HepG2 (cell line): ENCODE measurements around the gene OR8D4. TPM values are rescaled to one million over a fixed set of nuclear protein-coding genes. Genes with fewer than 3 reads are reported as not detected.

ENCODE experiments used
- ATAC-seq: fragments of 200-7000 bp; cut with Tn5 transposase; 3 replicates; pipeline ENCODE4 v1.9.1; 2020; ENCODE audit warnings: mild to moderate bottlenecking, moderate library complexity
- BruUV-seq: library from RNA; stranded (reverse); fragments of 400-500 nt; replicated peaks from 2 replicates; lab custom pipeline; 2021; lab: Mats Ljungman, UMichigan
- CTCF ChIA-PET: fragments of 300-600 bp; formaldehyde crosslinking; extraction: SDS; loops from one replicate; lab custom pipeline; 2021; ENCODE audit warnings: low total read pairs, inconsistent platforms, low intra/inter-chr PET ratio; lab: Yijun Ruan, JAX
- POLR2A ChIA-PET: fragments of 350-600 bp; sonication (Branson Sonifier 250); formaldehyde crosslinking; loops from one replicate; lab custom pipeline; 2020; ENCODE audit warnings: antibody characterized with exemption, inconsistent platforms; lab: Yijun Ruan, JAX
- DNase-seq: peaks from one replicate; pipeline ENCODE4 v3.0.0-alpha.2; 2015; ENCODE audit warnings: low spot score
- FAIRE-seq: peaks from 3 replicates; lab custom pipeline; 2011; peaks lifted over from hg19 to GRCh38; lab: Jason Lieb, UNC
- H2AFZ ChIP-seq: one replicate; pipeline ENCODE4 v1.6.1; 2011; ENCODE audit warnings: low read length, inconsistent platforms
- H3K27ac ChIP-seq: fragments of 300-600 bp; 3 replicates; pipeline ENCODE4 v1.8.0; 2011; ENCODE audit warnings: mixed run types, mild to moderate bottlenecking, mixed read lengths, low read length, inconsistent platforms; ENCODE audit not compliant: insufficient read depth; ENCODE audit errors: extremely low read length
- H3K27me3 ChIP-seq, 2 experiments: fragments of 200-600 bp in 1 of 2; 2 replicates in 1 of 2; 3 replicates in 1 of 2; pipeline versions ENCODE4 v1.6.0 to v1.8.0; 2011; ENCODE audit warnings: low read length in 2 of 2, mild to moderate bottlenecking in 2 of 2, moderate library complexity in 2 of 2, inconsistent platforms in 1 of 2; ENCODE audit not compliant: insufficient read depth in 2 of 2, control insufficient read depth in 1 of 2
- H3K36me3 ChIP-seq, 2 experiments: fragments of 200-600 bp in 1 of 2; replicated peaks in 1 of 2; 2 replicates in 1 of 2; 3 replicates in 1 of 2; pipeline versions ENCODE4 v1.5.1 to v1.8.0; 2011; ENCODE audit warnings: low read length in 2 of 2, inconsistent platforms in 1 of 2; ENCODE audit not compliant: insufficient read depth in 2 of 2, control insufficient read depth in 1 of 2
- H3K4me1 ChIP-seq: 2 replicates; pipeline ENCODE4 v1.5.1; 2012; ENCODE audit warnings: low read length, inconsistent platforms; ENCODE audit not compliant: insufficient read depth
- H3K4me2 ChIP-seq: 2 replicates; pipeline ENCODE4 v1.6.0; 2011; ENCODE audit warnings: low read depth, low read length, inconsistent platforms
- H3K4me3 ChIP-seq, 3 experiments: fragments of 200-600 bp in 1 of 3; sonication (generic), shearing (Covaris generic) in 1 of 3; replicated peaks in 1 of 3; 2 replicates each; pipeline ENCODE4 v1.5.1; 2011 to 2016; ENCODE audit warnings: low read length in 3 of 3, inconsistent platforms in 2 of 3, low read depth in 2 of 3, mild to moderate bottlenecking in 2 of 3, control low read depth in 1 of 3, mixed read lengths in 1 of 3; ENCODE audit not compliant: insufficient read depth in 1 of 3
- H3K79me2 ChIP-seq: one replicate; pipeline ENCODE4 v1.6.1; 2011; ENCODE audit warnings: low read length, inconsistent platforms; ENCODE audit not compliant: insufficient read depth
- H3K9ac ChIP-seq: 2 replicates; pipeline ENCODE4 v1.6.0; 2011; ENCODE audit warnings: mild to moderate bottlenecking, low read depth, low read length, inconsistent platforms; ENCODE audit not compliant: insufficient read depth
- H3K9me3 ChIP-seq: 2 replicates; pipeline ENCODE4 v1.5.1; 2012; ENCODE audit warnings: mild to moderate bottlenecking, low read length
- H4K20me1 ChIP-seq: 2 replicates; pipeline ENCODE4 v1.6.0; 2011; ENCODE audit warnings: inconsistent platforms, mild to moderate bottlenecking, low read length, moderate library complexity; ENCODE audit not compliant: insufficient read depth
- ELF3 ChIP-seq: IDR thresholded peaks from 2 replicates; pipeline ENCODE4 v1.6.1; 2016; ENCODE audit warnings: missing genetic modification reagents, missing compliant biosample characterization
- NFKB2 ChIP-seq: sonication (generic); formaldehyde crosslinking; IDR thresholded peaks from 2 replicates; pipeline ENCODE4 v1.4.0; 2020; ENCODE audit warnings: missing genetic modification reagents, borderline replicate concordance
- PHF21A ChIP-seq: sonication (generic); formaldehyde crosslinking; IDR thresholded peaks from 2 replicates; pipeline ENCODE4 v1.5.0; 2020; ENCODE audit warnings: mild to moderate bottlenecking, missing genetic modification reagents
- RNF2 ChIP-seq: fragments of 450-650 bp; conservative IDR thresholded peaks from 2 replicates; pipeline ENCODE4 v1.6.1; 2016; ENCODE audit warnings: low read depth
- WGBS: methylation state at CpG from one replicate; pipeline ENCODE4 v1.1.6; 2017; ENCODE audit warnings: low lambda C conversion rate; 5-methylcytosine and 5-hydroxymethylcytosine counted together
- in situ Hi-C: cut with HindIII; loops from 2 replicates; pipeline ENCODE4 v1.10.0; 2017; ENCODE audit warnings: low pct_unique_long_range_greater_than_20kb; ENCODE audit not compliant: extremely low pct_ligation_motif_present
- intact Hi-C: fragments of 100-400 bp; cut with micrococcal nuclease; formaldehyde crosslinking; loops from one replicate; pipeline ENCODE4 v1.10.0; 2022; ENCODE audit not compliant: unreplicated experiment
- polyA plus RNA-seq, 8 experiments: library from polyadenylated mRNA; depleted of rRNA in 3 of 8; stranded (reverse) in 7 of 8; unstranded in 1 of 8; fragments of >200 nt; fragmentation: Illumina TruSeq in 4 of 8; extraction: Trizol in 4 of 8; gene quantifications; 2 replicates each; pipeline versions ENCODE4 v1.2.1 to v1.2.3, GENCODE V29; 2011 to 2016; ENCODE audit warnings: low read depth in 4 of 8, missing spikeins in 1 of 8, mixed read lengths in 1 of 8; ENCODE audit not compliant: insufficient read depth in 1 of 8
- total RNA-seq, 5 experiments: library from RNA; depleted of rRNA; stranded (reverse); fragments of >200 nt; fragmentation: Illumina TruSeq; extraction: Trizol; gene quantifications; 2 replicates each; pipeline ENCODE4 v1.2.3, GENCODE V29; 2016; ENCODE audit warnings: low read depth in 1 of 5
- TF ChIP-seq, protein P1 (sequence below): IDR thresholded peaks from 2 replicates; pipeline ENCODE4 v1.6.1; 2016
- TF ChIP-seq, protein P2 (sequence below): sonication (generic); formaldehyde crosslinking; IDR thresholded peaks from 2 replicates; pipeline ENCODE4 v1.5.1; 2020; ENCODE audit warnings: missing genetic modification reagents, mild to moderate bottlenecking, borderline replicate concordance
- TF ChIP-seq, protein P3 (sequence below): sonication (generic); formaldehyde crosslinking; IDR thresholded peaks from 2 replicates; pipeline ENCODE4 v1.4.0; 2020; ENCODE audit warnings: mild to moderate bottlenecking, missing genetic modification reagents
- TF ChIP-seq, protein P4 (sequence below): sonication (generic); formaldehyde crosslinking; IDR thresholded peaks from 2 replicates; pipeline ENCODE4 v1.5.1; 2020; ENCODE audit warnings: missing genetic modification reagents, mild to moderate bottlenecking, borderline replicate concordance
- TF ChIP-seq, protein P5 (sequence below): sonication (generic); formaldehyde crosslinking; IDR thresholded peaks from 2 replicates; pipeline ENCODE4 v1.4.0; 2020; ENCODE audit warnings: missing genetic modification reagents

The OR8D4 gene
- total and polyA plus RNA-seq, 2 of the 13 experiments (the other 11 are each of a cell fraction or from before 2014, with no cell fraction given) = not detected

DNA sequence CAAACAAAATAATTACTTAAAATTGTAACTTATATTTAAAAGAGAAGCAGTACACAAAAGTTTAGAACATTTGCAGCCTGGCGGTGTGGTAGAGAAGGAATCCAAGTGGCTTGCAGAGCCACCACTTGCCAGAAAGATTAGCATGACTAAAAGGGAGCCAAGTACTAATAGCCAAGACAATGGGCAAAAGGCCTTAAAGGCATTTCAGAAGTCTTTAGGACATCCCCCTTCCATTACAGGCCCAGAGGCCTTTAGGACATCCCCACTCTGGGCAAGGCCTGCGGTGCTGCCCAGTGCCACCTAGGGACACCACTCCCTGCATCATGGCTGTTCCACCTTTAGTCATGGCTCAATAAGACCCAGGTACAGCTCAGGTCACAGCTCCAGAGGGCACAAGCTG is 48.9 kb upstream of the OR8D4 start:
- Histone ChIP-seq H3K4me3 (no peak overlapping the region), H3K9ac (no peak overlapping the region), H3K9me3 (peaks cover 35% of the 10 kb centered on the region), H3K4me2 (no peak overlapping the region), H3K4me1 (no peaks in the 10 kb centered on the region), H3K79me2 (no peaks in the 10 kb centered on the region), H2AFZ (no peak overlapping the region), H3K36me3 (no peaks in the 10 kb centered on the region), H3K27me3 (no peaks in the 10 kb centered on the region), H4K20me1 (no peaks in the 10 kb centered on the region), H3K27ac (no peak overlapping the region)
- FAIRE-seq (no peak), DNase-seq (no peak), ATAC-seq (no peak)
- no TSS peak for BruUV-seq
- intact Hi-C loops (no loop called here), in situ Hi-C loops (no loop called here)
- ChIA-PET CTCF (no interaction called here), POLR2A (no interaction called here)
- WGBS = 43% methylated on average over 2 of the region's 2 CpGs
- TF ChIP-seq, protein P1, sequence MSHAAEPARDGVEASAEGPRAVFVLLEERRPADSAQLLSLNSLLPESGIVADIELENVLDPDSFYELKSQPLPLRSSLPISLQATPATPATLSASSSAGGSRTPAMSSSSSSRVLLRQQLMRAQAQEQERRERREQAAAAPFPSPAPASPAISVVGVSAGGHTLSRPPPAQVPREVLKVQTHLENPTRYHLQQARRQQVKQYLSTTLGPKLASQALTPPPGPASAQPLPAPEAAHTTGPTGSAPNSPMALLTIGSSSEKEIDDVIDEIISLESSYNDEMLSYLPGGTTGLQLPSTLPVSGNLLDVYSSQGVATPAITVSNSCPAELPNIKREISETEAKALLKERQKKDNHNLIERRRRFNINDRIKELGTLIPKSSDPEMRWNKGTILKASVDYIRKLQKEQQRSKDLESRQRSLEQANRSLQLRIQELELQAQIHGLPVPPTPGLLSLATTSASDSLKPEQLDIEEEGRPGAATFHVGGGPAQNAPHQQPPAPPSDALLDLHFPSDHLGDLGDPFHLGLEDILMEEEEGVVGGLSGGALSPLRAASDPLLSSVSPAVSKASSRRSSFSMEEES (CRISPR knock-in tag) = no peak
- TF ChIP-seq, protein P2, sequence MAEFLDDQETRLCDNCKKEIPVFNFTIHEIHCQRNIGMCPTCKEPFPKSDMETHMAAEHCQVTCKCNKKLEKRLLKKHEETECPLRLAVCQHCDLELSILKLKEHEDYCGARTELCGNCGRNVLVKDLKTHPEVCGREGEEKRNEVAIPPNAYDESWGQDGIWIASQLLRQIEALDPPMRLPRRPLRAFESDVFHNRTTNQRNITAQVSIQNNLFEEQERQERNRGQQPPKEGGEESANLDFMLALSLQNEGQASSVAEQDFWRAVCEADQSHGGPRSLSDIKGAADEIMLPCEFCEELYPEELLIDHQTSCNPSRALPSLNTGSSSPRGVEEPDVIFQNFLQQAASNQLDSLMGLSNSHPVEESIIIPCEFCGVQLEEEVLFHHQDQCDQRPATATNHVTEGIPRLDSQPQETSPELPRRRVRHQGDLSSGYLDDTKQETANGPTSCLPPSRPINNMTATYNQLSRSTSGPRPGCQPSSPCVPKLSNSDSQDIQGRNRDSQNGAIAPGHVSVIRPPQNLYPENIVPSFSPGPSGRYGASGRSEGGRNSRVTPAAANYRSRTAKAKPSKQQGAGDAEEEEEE = no peak
- TF ChIP-seq ELF3 (no peak), NFKB2 (CRISPR knock-in tag) (no peak), RNF2 (no peak), PHF21A (no peak)
- TF ChIP-seq, protein P3, sequence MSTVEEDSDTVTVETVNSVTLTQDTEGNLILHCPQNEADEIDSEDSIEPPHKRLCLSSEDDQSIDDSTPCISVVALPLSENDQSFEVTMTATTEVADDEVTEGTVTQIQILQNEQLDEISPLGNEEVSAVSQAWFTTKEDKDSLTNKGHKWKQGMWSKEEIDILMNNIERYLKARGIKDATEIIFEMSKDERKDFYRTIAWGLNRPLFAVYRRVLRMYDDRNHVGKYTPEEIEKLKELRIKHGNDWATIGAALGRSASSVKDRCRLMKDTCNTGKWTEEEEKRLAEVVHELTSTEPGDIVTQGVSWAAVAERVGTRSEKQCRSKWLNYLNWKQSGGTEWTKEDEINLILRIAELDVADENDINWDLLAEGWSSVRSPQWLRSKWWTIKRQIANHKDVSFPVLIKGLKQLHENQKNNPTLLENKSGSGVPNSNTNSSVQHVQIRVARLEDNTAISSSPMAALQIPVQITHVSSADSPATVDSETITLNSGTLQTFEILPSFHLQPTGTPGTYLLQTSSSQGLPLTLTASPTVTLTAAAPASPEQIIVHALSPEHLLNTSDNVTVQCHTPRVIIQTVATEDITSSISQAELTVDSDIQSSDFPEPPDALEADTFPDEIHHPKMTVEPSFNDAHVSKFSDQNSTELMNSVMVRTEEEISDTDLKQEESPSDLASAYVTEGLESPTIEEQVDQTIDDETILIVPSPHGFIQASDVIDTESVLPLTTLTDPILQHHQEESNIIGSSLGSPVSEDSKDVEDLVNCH (CRISPR knock-in tag) = no peak
- TF ChIP-seq, protein P4, sequence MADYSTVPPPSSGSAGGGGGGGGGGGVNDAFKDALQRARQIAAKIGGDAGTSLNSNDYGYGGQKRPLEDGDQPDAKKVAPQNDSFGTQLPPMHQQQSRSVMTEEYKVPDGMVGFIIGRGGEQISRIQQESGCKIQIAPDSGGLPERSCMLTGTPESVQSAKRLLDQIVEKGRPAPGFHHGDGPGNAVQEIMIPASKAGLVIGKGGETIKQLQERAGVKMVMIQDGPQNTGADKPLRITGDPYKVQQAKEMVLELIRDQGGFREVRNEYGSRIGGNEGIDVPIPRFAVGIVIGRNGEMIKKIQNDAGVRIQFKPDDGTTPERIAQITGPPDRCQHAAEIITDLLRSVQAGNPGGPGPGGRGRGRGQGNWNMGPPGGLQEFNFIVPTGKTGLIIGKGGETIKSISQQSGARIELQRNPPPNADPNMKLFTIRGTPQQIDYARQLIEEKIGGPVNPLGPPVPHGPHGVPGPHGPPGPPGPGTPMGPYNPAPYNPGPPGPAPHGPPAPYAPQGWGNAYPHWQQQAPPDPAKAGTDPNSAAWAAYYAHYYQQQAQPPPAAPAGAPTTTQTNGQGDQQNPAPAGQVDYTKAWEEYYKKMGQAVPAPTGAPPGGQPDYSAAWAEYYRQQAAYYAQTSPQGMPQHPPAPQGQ (CRISPR knock-in tag) = no peak
- TF ChIP-seq, protein P5, sequence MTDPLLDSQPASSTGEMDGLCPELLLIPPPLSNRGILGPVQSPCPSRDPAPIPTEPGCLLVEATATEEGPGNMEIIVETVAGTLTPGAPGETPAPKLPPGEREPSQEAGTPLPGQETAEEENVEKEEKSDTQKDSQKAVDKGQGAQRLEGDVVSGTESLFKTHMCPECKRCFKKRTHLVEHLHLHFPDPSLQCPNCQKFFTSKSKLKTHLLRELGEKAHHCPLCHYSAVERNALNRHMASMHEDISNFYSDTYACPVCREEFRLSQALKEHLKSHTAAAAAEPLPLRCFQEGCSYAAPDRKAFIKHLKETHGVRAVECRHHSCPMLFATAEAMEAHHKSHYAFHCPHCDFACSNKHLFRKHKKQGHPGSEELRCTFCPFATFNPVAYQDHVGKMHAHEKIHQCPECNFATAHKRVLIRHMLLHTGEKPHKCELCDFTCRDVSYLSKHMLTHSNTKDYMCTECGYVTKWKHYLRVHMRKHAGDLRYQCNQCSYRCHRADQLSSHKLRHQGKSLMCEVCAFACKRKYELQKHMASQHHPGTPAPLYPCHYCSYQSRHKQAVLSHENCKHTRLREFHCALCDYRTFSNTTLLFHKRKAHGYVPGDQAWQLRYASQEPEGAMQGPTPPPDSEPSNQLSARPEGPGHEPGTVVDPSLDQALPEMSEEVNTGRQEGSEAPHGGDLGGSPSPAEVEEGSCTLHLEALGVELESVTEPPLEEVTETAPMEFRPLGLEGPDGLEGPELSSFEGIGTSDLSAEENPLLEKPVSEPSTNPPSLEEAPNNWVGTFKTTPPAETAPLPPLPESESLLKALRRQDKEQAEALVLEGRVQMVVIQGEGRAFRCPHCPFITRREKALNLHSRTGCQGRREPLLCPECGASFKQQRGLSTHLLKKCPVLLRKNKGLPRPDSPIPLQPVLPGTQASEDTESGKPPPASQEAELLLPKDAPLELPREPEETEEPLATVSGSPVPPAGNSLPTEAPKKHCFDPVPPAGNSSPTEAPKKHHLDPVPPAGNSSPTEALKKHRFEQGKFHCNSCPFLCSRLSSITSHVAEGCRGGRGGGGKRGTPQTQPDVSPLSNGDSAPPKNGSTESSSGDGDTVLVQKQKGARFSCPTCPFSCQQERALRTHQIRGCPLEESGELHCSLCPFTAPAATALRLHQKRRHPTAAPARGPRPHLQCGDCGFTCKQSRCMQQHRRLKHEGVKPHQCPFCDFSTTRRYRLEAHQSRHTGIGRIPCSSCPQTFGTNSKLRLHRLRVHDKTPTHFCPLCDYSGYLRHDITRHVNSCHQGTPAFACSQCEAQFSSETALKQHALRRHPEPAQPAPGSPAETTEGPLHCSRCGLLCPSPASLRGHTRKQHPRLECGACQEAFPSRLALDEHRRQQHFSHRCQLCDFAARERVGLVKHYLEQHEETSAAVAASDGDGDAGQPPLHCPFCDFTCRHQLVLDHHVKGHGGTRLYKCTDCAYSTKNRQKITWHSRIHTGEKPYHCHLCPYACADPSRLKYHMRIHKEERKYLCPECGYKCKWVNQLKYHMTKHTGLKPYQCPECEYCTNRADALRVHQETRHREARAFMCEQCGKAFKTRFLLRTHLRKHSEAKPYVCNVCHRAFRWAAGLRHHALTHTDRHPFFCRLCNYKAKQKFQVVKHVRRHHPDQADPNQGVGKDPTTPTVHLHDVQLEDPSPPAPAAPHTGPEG (CRISPR knock-in tag) = no peak
